Head of caudate nucleus (tissue), 42 donors: ENCODE data around the gene SYNGAP1.
A peak's percentile ranks its signal among the peaks of the same experiment; 100 is the strongest.
"Not testable (repeated sequence)": the region's sequence is repeated elsewhere in the genome, so short reads cannot be mapped to it uniquely, and the experiment has no call there.

Source experiments
- DNase-seq, 42 donors: peaks; one replicate each; pipeline versions ENCODE4 v3.0.0 to v3.0.0-alpha.2; 2020 to 2021; ENCODE audit warnings: mixed read lengths in 7 of 42
- intact Hi-C: fragments of 100-400 bp; cut with DNase I; formaldehyde crosslinking; loops from one replicate; pipeline ENCODE4 v1.15.0; 2022

SYNGAP1 gene

DNA sequence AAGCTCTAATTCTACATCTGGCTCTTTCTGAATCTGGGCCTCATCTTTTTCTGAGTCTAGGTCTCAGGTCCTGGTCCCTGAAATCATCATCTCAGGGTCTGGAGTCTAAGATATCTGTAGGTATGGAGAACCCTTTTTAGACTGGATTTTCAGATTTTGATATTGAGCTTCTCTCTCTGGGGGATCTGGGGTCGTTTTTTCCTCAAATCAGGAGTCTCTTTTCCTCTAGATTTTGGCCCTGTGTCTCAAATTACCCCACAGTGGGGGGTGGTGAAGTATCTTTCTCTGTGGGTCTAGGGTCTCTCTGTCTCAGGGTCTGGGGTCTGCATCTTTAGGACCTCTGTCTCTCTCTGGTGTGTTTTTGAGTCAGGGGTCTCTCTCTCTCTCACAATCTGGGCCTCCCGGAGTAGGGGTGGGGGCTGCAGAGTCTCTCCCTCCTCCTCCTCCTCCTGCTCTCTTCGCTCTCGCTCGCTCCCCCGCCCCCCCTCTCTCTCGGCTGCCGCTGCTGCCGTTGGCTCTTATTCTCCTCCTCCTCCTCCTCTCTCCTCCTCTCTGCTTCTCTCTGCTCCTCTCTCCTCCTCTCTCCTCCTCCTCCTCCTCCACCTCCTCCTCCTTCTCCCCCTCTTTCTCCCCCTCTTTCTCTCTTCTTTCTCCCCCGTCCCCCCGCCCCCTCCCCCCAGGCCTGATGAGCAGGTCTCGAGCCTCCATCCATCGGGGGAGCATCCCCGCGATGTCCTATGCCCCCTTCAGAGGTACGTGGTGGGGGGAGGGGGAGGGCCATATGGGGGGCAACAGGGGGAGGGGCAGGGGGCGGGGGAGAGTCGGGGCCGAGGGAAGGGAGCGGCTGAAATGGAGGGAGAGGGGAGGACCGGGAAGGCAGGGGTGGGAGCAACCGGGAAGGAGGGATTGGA, at the start of gene SYNGAP1:
TSS of gene SYNGAP1 (plus strand) at position 486 of the 911 bp plus-strand sequence. CDS start at position 686, 200 bp downstream.
- peak in 40 of 42 donors; percentile 42 to 86 (median 70) for DNase-seq
- intact Hi-C loops, result loop anchor here (2.0 to 10.0 kb wide), 3 partner anchors 29 to 215 kb away; partner anchors contain the start of genes HSD17B8, KIFC1, RGL2 and RING1

DNA sequence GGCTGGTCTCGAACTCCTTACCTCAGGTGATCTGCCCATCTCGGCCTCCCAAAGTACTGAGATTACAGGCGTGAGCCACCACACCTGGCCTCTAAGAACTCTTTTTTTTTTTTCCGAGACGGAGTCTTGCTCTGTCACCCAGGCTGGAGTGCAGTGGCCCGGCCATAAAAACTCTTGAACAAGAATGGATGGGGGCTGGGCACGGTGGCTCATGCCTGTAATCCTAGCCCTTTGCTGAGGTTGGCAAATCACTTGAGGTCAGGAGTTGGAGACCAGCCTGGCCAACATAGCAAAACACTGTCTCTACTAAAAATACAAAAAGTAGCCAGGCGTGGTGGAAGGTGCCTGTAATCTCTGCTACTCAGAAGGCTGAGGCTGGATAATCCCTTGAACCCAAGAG, 48.0 kb upstream of the SYNGAP1 start:
- DNase-seq, intact Hi-C loops: not testable (repeated sequence)

DNA sequence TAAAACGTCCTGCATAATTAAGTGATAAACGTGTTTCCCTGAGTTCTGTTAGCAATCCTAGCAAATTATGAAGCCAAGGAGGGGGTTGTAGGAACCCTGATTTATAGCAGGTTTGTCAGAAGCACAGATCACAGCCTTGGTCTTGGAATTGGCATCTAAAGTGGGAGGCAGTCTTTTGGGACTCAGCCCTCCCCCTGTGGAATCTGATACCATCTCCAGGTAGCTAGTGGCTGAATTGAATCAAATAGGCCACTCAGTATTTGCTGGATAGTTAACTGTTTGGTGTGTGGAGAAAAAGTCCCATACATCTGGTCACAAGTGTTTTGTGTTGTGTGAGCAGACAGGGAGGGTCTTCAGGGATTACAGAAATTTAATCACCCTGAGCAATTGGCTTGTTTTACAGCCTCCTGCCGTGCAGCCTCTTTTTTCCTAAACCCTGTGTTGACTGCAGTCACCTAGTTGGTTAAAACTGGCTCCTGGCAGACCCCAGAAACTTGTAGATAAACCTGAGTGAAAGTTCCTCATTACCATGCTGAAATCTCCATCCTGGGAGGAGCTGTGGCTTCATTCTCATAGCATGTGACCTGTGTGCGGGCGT, 47.2 kb upstream of the SYNGAP1 start:
- intact Hi-C loops, result no loop called here
- DNase-seq, result no peak

DNA sequence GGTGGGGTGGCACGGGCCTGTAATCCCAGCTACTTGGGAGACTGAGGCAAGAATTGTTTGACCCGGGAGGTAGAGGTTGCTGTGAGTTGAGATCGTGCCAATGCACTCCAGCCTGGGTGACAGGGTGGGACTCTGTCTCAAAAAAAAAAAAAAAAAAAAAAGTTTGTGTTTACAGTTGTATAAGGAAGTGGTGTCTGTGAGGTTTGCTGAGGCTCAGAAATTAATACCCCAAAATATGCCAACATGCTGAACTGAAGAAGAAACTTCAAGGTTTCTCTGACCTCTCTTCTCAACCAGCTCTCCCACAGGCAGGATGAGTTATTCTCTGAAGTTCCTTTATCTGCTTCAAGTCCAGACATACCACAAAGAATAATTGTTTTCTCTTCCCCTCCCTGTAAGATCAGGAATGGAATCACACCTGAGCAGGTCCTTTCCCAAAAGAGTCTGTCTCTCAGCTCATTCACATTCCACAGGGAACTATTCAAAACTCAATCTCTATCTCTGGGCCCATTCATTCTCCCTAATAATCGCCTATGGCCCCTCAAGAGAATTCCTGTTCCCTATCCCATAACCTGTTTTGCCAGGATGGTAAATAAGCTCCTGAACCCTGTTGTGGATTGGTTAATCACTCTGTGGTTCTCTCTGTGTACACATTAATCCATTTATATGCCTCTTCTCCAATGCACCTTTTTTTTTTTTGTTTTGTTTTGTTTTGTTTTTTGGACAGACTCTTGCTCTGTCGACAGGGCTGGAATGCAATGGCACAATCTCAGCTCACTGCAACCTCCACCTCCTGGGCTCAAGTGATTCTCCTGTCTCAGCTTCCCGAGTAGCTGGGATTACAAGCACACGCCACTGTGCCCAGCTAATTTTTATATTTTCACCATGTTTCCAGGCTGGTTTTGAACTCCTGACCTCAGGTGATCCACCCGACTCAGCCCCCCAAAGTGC, 45.6 kb upstream of the SYNGAP1 start:
- intact Hi-C loops, result no loop called here
- DNase-seq, result no peak

DNA sequence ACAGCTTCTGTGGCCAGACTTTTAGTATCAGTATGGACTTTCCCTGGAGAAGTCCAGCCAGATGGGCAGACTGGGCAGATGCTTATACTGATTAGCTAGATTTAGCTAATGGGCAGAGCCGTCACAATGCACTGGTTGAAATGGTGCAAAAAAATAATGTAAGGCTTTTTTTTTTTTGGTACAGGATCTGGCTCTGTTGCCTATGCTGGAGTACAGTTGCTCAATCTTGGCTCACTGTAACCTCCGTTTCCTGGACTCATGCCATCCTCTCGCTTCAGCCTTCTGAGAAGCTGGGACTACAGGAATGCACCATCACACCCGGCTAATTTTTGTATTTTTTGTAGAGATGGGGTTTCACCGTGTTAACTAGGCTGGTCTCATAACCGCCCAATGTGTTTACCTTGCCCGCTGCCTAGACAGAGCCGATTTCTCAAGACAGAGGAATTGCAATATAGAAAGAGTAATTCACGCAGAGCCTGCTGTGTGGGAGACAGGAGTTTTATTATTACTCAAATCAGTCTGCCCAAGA, 44.7 kb upstream of the SYNGAP1 start:
- intact Hi-C loops, result no loop called here
- DNase-seq, result peak in 22 of 42 donors; percentile 9 to 61 (median 31)

DNA sequence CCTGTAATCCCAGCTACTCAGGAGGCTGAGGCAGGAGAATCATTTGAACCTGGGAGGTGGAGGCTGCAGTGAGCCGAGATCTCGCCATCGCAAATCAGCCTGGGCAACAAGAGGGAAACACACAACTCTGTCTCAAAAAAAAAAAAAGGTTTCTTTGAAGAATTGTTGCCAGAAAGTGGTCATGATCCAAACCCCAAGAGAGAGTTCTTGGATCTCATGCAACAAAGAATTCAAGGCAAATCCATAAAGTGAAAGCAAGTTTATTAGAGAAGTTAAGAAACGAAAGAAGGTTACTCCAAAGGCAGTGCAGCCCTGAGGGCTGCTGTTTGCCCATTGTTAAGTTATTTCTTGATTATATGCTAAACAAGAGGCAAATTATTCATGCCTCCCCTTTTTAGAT, 42.7 kb upstream of the SYNGAP1 start:
- intact Hi-C loops, result no loop called here
- no peak for DNase-seq

DNA sequence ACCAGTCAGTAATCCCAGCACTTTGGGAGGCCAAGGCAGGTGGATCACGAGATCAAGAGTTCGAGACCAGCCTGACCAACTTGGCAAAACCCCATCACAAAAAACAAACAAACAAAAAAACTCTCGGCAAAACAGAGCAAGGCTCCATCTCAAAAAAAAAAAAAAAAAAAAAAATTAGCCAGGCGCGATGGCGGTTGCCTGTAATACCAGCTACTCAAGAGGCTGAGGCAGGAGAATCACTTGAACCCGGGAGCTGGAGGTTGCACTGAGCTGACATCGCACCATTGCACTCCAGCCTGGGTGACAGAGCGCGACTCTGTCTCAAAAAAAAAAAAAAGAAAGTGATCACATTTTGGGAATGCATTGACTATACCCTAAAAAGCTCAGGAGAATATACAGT, 40.7 kb upstream of the SYNGAP1 start:
- DNase-seq, intact Hi-C loops: not testable (repeated sequence)

DNA sequence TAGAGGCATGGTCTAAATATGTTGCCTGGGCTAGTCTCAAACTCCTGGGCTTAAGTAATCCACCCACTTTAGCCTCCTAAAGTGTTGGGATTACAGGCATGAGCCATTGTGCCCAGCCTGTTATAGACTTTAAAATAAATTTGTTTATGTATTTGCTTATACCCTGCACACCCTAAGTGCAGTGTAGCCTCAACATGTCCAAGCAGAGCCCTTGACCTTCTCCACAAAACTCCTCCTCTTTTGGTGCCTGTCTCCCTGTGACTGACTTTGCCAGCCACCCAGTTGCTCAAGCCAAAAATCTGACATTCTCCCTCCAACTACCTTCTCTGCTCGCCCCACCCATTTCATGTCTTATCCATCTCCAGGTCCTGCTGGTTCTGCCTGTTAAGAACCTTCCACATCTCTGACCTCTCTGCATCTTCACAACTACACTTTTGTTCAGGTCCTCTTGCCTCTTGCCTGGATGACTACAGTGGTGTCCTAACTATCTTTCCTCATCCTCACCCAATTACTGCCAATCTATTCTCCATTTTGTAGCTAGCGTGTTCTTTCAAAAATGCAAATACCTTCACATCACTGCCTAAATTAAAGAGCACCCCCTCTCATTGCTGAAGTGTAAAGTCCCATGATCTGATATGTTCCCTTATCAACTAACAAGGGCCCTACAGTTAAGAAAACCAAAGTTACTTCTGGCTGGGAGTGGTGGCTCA, 39.4 kb upstream of the SYNGAP1 start:
- intact Hi-C loops, result no loop called here

DNA sequence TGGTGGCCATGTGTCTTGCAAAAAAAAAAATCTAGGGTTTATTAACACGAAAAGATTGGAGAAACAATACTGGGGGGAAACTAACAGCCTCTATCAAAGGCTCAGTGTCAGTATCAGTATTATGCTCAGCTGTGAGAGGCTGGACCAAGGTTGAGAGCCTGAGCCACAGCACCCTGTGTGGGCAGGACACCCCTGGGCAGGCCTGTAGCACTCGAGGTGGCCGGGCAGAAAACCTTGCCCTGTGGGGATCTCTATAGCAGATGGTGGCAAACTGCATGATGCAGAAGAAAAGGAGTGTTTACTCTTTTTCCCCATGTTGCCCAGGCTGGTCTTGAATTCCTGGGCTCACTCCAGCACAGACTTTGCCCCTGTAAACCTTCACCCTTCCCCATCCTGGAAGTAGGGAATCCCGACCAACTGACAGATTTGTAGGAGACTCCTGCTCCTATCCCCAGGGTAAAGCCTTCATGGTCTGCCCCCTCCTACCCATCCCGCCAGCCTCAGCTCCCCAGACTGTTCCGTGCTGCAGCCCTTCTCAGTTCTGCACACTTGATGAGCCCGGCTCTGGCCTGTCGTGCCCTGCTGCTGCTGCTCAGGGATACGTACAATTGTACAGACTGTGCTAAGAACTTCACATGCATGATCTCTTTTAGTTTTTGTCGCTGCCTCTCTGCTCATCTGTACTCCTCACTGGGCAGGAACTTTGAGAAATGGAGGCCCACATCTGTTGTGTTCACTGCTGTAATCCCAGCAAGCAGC, 36.3 kb upstream of the SYNGAP1 start:
- intact Hi-C loops, result no loop called here

More for the DNA sequence above, 39.4 kb upstream of the SYNGAP1 start:
- no peak for DNase-seq

DNA sequence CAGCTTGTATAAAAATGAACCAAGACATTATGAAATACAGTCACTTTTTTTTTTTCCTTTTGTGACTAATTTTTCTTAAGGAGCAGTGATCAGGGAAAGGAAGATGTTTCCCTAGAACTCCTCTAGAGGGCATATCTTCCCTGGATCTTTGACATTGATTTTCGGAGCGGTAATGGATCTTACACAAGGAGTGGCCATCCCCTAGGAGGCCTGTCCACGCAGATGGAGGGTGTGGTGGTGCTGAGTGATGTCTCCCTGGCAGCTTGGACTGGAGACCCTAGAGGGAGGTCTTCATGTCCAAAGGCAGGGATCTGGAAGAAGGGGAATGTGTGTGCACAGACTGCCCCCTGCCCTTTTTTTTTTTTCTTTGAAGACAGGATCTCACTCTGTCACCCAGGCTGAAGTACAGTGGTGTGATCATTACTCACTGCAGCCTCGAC, 35.3 kb upstream of the SYNGAP1 start:
- intact Hi-C loops, result no loop called here
- peak in 1 of 42 donors; percentile 8 for DNase-seq

More for the DNA sequence above, 36.3 kb upstream of the SYNGAP1 start:
- no peak for DNase-seq

DNA sequence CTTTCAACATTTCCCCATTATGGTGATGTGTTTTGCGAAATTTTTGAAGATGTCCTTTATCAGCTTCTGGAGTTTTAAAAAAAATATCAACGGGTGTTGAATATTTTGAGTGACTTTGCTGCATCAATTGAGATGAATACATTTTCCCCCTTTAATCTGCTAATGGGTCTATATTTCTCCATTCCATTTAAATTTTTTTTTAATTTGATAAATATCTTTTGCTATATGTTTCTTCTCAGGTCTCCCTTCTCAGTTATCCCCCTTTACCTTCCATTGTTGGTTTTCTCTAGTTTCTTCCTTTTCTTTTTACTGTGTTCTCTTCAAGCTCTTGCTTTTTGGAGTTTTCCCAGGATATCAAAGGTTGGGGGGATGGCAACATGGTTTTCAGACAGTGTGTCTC, 29.7 kb upstream of the SYNGAP1 start:
- DNase-seq, result no peak
- intact Hi-C loops, result loop anchor here (2.0 to 5.0 kb wide), 2 partner anchors 29 to 187 kb away; partner anchors contain the start of gene CUTA

DNA sequence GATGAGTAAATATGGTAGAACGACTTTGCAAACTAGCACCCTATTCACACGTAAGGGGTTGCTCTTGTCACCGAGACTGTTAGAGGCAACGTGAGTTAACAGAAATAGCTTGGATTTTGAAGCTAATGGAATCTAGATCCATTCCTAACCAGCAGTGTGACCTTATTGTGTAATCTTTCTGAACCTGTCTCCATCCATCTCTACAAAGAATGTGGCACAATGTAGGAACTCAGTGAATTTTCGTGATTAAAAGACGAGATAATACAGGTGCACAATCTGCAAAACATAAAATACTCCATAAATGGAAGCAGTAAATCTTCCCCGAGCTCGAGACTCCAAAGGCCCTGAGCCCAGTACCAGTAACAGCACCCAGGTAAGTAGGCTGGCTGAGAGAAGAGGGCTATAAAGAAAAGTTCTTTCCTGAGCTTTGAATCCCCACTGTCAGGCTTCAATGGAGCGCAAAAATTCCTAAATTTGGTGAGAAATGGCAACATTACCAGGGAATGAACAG, 29.0 kb upstream of the SYNGAP1 start:
- no peak for DNase-seq
- intact Hi-C loops, result loop anchor here (1.0 to 5.0 kb wide), 3 partner anchors 19 to 186 kb away; partner anchors contain the start of gene CUTA

DNA sequence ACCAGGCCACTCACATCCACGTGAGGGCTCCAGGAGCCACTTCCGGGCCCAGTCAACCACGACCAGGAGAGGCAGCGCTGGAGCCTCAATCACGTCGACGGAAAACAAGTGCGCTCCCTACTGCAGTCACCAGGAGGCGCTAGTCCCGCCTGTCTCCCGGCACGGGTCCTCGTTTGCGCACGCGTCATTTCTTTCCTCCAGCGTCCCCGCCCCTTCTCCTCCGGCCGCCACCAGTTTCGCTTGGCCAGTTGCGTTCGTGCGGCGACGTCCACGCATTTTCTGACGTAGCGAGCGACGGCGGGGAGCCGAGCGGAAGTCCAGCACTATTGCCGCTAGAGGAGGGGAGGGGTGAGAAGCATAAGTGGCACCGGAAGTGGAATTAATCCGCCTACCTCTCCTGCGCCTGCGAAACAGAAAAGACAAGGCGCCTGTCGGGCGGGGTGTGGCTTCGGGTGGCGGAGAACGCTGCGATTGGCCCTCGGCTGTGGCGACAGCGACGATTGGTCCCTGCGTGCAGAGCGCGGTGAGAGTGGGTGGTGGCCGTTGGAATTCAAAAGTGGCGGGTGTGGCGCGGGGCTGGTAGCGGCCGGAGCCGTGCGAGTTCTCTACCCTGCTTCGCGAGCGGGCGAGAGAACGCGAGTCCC, 28.5 kb upstream of the SYNGAP1 start, which contains the start of gene KIFC1:
TSS of gene KIFC1 (plus strand) at position 546 of the 644 bp plus-strand sequence. CDS start 163 bp downstream, outside the sequence.
- peak; percentile 98 to 100 (median 99) for DNase-seq
- intact Hi-C loops, result loop anchor here (1.0 to 5.0 kb wide), 3 partner anchors 19 to 186 kb away; partner anchors contain the start of gene CUTA

DNA sequence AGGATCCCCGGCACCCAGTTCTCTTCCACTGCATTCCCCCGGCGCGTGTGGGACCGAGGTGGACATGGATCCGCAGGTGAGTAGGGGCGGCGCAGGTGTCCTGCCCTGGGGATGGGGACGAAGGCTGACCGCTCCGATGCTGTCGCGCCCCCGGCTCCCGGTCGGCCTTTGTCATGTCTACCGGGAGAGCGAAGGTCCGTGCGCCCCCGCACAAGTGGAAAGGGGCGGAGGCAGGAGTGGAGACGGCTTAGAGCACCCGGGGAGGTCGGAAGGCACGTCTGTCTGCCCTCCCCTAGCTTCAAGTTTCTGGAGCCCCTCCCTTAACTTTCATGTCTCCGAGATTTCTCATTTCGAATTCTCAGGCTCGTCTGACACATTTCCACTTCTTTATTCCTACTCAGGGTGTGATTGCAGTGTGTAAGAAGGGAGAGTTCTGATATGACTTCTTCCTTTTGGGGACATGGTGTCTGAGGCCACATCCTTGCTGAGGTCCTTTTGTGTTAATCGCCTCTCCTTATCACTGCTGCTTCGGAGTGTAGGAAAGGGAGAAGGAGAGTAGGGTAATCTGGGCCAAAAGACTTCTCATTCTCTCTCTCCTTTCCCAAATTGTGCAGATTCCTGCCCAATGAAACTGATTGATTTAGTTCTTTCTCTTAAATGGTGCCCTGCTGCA, 27.8 kb upstream of the SYNGAP1 start:
- intact Hi-C loops, result loop anchor here (1.0 to 5.0 kb wide), 3 partner anchors 18 to 185 kb away; partner anchors contain the start of gene CUTA

DNA sequence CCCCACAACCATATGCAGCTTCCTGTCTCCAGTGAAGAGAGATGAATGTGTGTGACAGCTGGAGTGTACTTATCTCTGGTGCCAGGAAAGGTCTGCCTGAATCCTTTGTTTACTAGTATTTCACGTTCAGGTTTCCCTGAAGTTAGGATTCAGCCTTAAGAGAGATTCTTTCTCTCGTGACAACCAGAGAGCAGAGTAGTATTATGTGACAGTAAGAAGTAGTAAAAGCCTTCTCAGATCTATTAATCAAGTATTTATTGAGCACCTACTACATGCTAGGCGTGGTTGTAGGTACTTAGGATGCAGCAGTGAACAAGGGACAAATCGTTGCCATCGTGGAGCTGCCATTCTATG, 27.3 kb upstream of the SYNGAP1 start:
- no peak for DNase-seq
- intact Hi-C loops, result loop anchor here (5.0 kb wide), 1 partner anchor 185 kb away; no protein-coding TSS in a partner anchor

More for the DNA sequence above, 27.8 kb upstream of the SYNGAP1 start:
- peak in 2 of 42 donors; percentile 21 to 40 for DNase-seq
